Effector CD8-positive, alpha-beta T cell (primary cell): ENCODE results near the gene ATP11A.

Experiments used
- DNase-seq: peaks from one replicate; lab custom pipeline; 2025; lab: John Stamatoyannopoulos, UW

ATP11A gene

DNA sequence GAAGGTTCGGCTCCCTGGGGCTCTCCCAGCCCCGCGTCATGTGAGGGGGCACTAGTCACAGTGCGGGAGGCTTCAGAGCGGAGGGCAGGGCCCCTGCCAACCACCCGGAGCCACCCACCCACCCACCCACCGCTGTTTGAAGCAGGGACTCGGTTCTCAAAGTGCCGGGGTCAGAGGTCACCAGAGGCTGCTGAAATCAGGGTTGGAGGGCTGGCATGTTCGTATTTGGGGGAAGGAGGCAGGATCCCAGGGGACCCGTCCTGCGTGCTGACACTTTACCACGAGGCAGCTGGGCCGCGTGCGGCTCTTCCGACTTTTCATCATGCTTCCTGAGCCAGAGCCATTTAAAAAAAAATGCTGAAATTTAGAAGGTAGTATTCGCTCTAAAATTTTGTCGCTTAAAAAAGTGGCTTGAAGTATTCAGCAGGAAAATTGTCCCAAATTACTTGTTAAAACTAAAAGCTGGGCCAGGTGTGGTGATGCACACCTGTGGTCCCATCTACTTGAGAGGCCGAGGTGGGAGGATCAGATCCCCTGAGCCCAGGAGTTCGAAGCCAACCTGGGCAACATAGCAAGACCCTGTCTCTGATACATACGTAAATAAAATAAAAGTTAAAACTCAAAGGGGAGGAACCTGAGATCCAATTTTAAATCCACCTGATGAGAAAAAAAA, 21.2 kb downstream of the ATP11A start:
- DNase-seq: no peak

DNA sequence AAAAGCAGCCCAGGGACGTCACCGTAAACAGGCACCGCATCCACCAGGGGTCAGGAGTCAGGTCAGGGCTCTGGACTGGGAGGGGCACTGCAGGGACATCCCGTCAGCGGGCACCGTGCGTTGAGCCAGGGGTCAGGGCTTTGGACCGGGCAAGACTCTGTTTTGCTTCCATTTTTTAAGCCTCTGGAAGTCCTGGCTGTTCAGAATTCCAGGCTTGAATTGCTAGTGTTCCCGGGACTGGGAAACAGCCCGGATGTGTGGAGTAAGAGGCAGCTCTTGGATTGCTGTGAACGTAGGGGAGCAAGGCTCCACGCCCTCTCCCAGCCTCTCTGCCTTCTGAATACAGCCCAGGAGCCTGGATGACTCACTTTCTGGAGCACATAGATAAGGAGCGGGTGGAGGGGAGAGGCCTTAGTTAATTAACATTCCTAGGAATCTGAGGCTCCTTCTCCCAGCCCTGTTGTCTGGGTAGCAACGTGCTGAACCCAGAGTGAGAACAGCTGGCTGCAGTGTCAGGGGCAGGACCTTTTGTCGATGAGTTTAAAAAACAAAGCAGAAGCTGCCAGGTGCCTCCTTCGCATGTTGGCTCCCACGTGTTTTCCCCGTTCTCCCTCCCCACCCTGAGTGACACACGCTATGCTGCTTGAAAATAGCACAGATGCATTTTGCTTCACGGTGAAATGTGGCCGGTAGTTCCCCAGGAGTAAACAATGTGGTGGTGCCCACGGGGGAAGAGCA, 21.9 kb downstream of the ATP11A start:
- DNase-seq: no peak

DNA sequence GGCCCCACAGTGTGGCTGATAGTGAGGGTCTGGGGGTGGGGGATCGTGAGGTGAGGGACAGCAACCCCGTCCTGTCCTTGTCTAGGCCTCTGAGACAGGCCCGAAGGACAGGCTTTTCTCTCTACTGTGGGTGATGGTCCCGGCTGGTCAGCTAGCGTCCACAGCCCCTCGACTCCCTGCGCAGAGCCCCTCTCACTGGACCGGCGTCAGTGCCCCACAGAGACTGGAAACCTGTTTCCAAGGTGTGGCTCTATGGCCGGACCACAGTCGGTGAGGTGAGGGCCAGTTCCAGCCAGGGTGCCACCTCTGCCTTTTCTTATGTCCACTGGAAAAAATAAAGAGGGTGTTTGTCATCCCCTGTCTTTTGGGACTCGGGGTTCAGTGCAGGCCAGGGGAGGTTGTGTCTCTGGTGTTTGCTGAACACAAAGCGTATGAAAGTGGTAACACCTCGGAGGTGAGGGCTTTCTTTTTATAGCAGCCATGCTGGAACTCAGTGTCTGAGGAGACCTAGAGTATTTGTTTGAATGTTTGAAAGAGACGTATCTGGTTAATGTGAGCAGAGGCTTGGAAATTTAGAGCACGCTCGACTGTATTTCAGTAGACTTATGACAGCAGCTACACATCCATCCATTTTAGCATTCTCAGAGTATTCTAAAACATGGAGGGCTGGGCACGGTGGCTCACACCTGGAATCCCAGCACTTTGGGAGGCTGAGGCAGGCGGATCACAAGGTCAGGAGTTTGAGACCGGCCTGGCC, 22.8 kb downstream of the ATP11A start:
- DNase-seq: no peak

DNA sequence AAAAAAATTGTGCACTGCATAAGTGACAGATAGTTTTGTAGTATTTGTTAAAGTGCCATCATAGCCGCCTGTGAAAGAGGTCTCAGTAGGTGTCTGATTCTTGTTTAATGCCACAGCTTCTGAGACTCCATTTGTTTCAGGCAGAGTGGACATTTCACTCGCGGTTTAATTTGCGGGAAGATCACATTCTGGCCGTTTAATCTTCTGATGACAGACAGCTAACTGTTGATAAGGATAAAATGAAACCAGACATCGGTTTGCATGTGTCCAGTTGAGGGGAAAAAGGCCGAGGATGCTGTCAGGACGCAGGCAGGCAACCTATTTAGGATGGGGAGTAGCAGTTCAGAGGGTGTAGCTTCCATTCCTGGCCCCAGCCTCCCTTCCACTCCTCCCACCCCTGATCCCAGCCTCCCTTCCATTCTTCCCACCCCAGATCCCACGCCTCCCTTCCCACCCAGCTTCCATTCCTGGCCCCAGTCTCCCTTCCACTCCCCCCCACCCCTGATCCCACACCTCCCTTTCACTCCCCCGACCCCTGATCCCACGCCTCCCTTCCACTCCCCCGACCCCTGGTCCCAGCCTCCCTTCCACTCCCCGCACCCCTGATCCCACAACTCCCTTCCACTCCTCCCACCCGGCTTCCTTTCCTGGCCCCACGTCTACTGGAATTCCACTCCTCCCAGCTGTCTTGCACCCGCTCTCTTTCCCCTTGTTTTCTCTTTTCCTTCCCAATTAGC, 23.8 kb downstream of the ATP11A start:
- DNase-seq: no peak

DNA sequence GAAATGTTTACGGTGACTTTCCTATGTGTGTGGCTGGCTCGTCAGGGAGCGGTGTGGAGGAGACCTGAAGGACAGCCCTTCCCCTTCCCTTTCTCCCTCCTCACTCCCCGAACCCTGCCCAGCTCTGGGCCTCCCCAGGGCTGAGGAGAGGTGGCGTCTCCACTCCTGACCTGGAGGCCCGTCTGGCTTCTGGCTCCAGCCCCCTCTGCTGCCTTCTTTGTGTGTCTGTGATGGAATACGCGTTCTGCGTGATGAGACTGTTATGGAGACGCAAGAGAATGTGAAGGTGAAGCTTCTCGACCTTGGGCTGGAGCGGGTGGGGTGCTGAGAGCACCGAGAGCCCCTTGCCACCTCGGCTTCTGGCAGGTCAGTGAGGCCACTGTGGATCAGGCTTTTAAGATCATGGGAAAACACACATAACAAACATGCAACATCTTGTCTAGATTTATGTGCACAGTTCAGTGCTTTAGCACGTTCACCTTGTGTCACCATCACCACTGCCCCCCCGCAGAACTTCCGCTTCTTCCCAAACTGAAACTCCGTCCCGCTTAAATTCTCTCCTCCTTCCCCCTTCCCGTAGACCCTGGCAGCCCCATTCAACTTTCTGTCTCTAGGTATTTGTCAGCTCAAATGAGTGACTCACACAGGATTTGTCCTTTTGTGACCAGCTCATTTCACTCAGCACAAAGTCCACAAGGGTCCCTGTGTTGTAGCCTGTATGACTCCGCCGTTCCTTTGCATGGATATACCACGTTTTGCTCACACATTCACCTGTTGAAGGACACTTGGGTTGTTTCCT, 24.7 kb downstream of the ATP11A start:
- no peak for DNase-seq

DNA sequence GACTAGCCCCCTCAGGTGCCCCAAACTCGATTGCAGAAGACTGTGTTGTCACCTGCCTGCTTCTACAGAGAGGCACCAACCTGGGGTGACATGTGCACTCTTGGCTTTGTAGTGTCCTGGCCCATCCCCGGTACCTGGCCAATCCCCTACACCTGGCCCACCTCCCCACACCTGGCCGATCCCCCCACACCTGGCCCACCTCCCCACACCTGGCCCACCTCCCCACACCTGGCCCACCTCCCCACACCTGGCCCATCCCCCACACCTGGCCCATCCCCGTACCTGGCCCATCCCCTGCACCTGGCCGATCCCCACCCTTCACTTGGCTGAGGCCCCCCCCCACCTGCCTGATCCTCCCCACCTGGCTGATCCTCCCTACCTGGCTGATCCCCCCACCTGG, 25.4 kb downstream of the ATP11A start:
- DNase-seq: no peak

DNA sequence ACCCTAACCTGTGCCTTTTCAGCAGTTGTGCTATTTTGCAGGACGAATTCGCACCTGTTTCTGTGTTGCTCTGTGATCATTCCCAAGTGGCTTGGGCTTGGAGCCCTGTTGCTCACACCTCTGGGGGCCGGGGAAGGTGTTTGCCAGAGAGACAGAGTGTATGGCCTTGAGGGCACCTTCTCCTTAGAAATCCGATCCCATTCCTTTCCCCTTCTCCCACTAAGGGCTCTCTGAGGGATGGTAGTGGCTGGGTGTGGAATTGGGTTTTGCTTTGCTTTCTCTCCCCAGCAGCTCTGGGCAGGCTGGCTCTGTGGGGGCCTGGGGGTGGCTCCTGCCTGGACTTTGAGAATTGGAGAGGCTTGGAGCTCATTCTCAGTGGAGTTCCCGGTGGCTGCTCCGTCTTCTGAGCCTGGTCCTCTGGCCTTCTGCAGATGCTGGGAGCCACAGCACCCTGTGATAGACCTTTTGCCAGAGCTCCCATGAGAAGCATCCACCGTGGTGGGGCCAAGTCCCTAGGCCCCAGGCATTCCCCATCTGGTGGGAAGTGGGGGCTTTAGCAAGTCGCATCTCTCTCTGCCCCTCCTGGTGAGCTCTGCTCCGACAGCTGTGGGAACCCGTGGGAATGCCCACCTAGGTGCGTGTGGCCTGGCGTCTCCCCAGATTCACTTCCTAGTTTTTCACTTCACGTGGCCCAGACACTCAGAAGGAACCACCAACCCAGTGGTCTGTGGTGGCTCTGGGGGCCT, 26.1 kb downstream of the ATP11A start:
- no peak for DNase-seq

DNA sequence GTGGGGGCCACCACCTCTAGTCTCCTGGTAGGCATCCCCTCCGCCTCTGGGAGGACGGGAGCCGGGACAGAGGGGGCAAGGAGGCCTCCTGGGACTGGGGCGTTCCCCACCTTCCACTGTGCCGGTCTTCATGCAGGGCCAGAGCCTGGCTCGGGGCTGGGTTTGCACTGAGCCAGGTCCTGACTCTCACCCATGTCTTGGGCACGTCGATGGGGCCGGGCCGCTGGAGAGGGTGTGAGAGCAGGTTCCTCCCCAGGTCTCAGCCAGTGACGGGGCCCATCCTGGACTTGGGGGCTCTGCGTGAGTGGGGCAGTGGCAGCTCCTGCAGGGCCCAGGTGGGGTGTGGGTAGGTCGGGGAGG, 26.6 kb downstream of the ATP11A start:
- no peak for DNase-seq

DNA sequence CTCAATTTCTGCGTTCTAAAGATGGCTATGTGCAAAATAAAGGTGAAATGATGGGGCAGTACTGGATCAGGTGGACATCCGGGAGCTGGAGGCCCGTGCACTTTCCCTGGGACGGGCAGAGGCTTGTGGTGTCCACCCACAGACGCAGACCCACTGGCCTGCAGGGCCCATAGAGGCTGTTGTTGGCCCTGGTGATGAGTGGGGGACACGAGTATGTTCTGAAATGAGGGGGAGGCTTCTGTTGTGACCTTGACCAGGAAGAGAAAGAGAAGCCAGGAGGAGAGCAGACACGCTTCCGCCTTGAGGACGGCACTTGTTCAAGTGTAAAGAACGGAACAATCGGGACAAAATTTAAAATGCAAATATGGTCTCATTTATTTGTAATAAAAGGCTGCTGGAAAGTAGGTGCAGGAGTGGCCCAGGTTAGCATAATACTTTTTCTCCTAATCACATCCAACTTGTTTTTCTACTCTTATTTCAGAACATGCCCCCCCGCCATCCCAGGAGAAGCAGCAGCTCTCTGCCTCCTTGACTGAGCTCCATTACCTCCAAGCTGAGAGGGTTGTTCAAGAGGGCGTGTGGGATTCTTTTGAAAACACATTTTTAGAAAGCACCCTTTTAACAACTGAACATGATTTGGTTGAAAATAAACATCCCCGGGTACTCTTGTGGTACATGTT, 27.1 kb downstream of the ATP11A start:
- DNase-seq: no peak

DNA sequence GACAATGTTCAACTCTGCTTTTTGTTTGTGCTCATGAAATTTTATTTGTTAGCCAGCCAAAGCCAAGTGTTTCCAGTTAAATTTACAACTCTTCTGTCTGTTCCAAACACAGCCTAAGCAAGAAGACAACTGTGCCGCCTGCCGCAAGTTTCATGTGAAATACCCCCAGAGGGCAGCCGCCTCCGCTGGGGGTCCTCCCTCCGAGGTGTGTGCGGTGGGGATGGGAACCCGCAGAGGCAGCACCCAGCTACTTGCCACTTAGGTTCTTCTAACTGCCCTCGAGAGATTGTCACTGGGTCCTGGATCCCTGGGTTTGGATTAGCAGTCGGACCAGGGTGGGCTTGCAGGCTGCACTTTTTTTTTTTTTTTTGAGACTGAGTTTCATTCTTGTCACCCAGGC, 28.5 kb downstream of the ATP11A start:
- DNase-seq: no peak

DNA sequence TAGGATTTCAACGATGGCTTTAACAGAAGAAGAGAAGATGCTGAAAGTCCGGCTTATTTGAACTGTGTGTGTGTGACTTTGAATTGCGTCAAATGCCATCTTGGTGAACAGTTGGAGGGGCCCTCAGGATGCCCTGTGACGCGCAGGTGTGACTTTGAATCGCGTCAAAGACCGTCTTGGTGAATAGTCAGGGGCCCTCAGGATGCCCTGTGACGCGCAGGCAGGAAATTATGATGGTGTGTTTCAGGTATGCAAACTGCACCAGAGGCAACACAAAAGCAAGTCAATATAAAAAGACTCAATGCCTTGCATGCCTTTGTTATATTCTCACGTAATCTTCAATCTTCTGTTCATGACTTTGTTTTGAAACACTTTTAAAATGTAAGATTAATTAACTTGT, 29.2 kb downstream of the ATP11A start:
- DNase-seq: no peak

DNA sequence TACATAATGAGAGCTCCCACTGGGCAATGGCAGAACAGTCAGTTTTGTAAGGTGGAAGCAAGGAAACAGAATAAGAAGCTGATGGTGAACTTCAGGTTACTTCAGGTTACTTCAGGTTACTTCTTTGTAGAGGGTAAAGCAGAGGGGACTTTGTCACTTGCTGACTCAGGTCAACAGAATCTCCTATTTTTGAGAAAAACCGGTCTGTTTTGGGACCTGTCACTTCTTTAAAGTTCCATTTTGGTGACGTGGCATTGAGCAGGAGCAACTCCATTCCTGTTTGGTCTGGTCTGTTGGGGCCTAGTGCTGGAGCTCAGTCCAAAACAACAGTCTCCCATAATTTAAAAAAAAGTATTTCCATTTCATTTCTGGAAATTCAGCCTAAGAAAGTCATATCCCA, 29.7 kb downstream of the ATP11A start:
- DNase-seq: no peak

DNA sequence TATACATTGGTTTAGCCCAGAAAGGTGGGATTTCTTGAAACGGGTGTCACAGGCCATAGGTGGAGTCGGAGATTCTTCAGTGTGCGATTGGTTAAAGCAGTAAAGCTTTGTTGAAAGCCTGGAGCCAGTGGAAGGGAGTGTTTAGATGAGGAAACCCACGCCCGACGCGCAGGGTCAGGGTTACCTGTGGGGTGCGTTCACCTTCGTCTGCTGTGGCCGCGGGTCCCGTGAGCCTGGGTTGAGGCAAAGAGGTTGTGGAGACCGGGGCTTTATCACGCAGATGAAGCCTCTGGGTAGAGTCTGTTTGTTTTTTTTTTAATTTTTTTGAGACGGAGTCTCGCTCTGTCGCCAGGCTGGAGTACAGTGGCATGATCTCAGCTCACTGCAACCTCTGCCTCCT, 30.4 kb downstream of the ATP11A start:
- no peak for DNase-seq

DNA sequence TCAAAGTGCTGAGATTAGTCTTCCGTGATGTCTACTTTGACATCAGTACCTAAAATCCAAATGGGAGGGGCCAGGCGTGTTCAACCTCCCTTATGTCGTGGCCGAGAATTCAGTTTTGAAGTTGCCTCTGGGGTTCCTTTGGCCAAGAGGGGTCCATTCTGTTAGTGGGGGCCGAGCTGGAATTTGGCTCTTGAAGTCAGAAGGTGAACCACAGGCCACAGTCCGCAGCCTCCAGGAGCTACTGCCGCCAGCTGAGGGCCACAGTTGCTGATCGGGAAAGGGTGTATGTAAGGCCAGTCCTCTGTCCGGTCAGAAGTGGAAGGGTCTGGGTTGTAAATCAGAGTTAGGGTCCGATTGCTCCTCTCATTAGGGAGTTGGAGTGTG, 31.0 kb downstream of the ATP11A start:
- no peak for DNase-seq

DNA sequence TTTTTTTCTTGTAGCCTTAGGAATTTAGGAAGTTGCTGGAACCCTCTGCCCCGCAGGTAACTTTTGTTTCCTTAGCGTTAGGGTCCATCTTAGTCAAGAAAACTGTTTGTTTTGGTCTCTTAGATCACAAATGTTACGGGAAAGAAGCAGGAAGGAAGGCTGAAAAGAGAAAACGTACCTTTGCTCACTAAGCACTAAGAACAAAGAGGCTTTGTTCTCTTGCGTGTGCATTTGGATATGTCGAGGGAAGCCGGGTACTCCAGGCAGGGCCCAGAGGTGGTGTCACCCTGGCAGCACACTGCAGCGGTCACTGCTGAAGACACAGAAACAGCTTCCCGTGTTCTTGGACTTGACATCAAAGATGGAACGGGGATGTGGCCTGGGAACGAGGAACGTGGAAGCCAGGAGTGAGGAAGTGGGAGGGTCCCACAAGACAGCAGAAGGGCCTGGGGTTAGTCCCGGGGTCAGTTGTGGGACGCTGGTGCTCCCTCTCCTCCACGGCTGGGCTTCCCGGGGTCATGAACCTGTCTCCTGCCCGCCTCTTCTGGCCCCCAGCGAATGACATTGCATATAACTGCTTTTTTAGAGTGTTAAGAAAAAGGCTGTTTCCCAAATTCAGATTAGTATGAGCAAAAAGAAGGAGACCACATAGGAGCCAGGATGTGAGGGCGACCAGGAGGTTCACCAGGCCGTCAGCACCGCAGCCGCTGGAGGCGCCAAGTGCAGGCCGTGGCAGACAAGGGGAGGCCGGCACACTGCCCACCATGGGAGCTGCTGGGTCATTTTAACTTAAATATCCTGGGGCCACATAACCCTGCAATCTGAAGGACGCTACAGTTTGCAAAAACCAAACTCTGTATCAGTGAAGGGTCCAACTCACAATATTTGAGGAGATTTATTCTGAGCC, 31.6 kb downstream of the ATP11A start:
- no peak for DNase-seq

DNA sequence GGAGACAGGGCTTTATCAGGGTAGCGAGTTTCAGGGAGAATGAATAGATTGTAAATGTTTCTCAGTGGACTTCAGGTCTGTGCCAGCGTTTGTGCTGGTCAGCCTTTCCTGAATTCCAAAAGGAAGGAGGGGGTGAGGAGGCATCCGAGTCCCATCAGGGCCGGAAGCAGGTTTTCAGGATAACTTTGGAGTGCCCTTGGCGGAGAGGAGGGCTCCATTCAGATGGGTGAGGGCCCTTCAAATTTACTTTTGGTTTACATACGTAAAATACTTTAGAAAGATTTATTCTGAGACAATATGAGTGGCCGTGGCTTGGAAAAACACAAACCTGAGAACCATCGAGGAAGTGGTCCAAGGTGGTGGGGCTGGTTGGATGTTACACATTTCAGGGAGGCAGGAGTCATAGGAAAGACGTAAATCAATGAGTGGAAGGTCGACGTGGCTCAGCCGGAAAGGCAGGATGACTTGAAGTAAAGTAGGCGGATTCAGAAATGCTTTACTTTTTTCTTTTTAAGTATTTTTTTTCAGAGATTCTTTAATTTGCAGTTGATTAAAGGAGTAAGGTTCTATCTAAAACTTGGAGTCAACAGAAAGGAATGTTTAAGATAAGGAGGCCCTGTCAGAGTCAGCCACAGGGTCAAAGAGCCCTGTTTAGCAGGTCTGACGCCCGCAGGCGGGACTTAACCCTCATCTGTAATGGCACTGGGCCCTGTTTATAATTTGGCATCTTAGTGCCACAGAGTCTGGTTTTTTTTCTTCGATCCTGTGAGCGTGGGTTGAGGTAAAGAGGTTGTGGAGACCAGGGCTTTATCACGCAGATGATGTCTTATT, 32.8 kb downstream of the ATP11A start:
- DNase-seq: no peak

DNA sequence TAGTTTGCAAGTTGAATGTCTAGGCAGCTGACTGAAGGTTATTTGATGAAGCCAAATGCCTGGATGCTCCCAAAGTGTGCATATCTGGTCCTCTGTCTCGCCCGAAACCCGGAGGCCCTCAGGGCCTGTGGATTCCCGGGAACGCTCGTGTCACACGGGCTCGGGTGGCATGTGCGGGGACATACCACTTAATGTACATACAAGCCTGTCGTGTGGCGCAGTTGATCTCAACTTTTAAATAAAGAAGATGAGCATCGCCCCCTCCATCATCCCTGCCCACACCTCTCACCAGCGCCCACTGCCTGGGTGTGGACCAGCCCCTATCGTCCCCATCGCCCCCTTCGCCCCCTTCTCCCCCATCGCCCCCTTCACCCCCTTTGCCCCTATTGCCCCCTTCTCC, 33.9 kb downstream of the ATP11A start:
- DNase-seq: no peak

DNA sequence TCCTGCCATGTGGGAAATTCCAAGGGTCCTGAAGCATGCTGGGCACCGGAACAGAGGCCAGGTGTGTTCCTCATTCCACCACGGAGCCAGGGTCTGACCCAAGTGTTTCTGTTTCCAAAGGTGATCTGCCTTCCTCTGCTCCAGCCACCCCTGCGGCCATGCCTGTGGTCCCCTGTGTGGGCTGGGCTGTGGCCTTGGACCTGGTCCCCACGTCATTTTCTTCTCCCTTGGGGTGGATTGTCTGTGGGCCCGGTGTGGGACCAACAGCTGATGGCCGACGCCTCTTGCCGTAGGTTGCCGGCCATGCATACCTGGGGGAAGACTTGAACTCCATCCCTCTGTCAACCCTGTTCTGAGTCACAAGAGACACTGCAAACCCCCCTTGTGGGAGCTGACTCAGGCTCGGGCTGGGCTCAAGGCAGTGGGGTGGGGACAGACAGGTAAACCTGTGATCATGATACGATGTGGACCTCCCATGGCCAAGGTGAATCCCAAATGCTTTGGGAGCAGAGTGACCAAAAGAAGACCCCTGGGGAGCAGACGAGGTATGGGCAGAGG, 35.0 kb downstream of the ATP11A start:
- no peak for DNase-seq
